C4-2B (cell line): ENCODE measurements around the gene FSIP2.

ENCODE experiments used
- CTCF ChIP-seq: fragments of 450-650 bp; conservative IDR thresholded peaks from 2 replicates; pipeline ENCODE4 v1.5.1; 2017; ENCODE audit warnings: mild to moderate bottlenecking
- ZFX ChIP-seq: fragments of 450-650 bp; IDR thresholded peaks from 2 replicates; pipeline ENCODE4 v1.6.1; 2017

- TF ChIP-seq CTCF (no peak), ZFX (no peak)
Observed at GRCh38 chr2:185811580-185811979, 73.0 kb downstream of the FSIP2 start.
